GM12878 (cell line): Measurements from ENCODE around the gene YAP1. TPM values are rescaled to one million over a fixed set of nuclear protein-coding genes. Genes with fewer than 3 reads are reported as not detected.
A peak's percentile ranks its signal among the peaks of the same experiment; 100 is the strongest.

Experiments used
- ATAC-seq: fragments of 200-7000 bp; cut with Tn5 transposase; 3 replicates; pipeline ENCODE4 v1.9.1; 2020; ENCODE audit warnings: mild to moderate bottlenecking, moderate library complexity
- BruUV-seq: library from RNA; stranded (reverse); fragments of 400-500 nt; replicated peaks from 2 replicates; lab custom pipeline; 2021; lab: Mats Ljungman, UMichigan
- CTCF ChIA-PET: fragments of 300-600 bp; sonication (Branson Sonifier 250); formaldehyde crosslinking; extraction: SDS; loops from one replicate; lab custom pipeline; 2021; ENCODE audit warnings: inconsistent platforms; lab: Yijun Ruan, JAX
- POLR2A ChIA-PET: fragments of 350-600 bp; formaldehyde crosslinking; extraction: SDS; loops from one replicate; lab custom pipeline; 2021; ENCODE audit warnings: inconsistent platforms; lab: Charles Lee
- RAD21 ChIA-PET: fragments of 300-600 bp; sonication (Branson Sonifier 250); formaldehyde crosslinking; loops from one replicate; lab custom pipeline; 2023; ENCODE audit warnings: antibody characterized with exemption; ENCODE audit not compliant: unreplicated experiment; lab: Charles Lee
- SMC1A ChIA-PET: fragments of 300-600 bp; sonication (Branson Sonifier 250); formaldehyde crosslinking; loops from one replicate; lab custom pipeline; 2023; ENCODE audit not compliant: unreplicated experiment, uncharacterized antibody; lab: Charles Lee
- DNase-seq: peaks from one replicate; pipeline ENCODE4 v3.0.0-alpha.2; 2011; ENCODE audit warnings: low read depth, low spot score
- FAIRE-seq: peaks from 3 replicates; lab custom pipeline; 2011; peaks lifted over from hg19 to GRCh38; lab: Jason Lieb, UNC
- H2AFZ ChIP-seq: 2 replicates; pipeline ENCODE4 v1.6.0; 2011; ENCODE audit warnings: low read depth, low read length, control low read depth; ENCODE audit not compliant: control insufficient read depth
- H3K27ac ChIP-seq: 2 replicates; pipeline ENCODE4 v1.5.1; 2011; ENCODE audit warnings: control low read depth; ENCODE audit not compliant: control insufficient read depth, insufficient read depth
- H3K27me3 ChIP-seq, 2 experiments: replicated peaks in 1 of 2; 2 replicates each; pipeline versions ENCODE4 v1.6.0 to v1.6.1; 2011; ENCODE audit warnings: low read length in 1 of 2; ENCODE audit not compliant: control insufficient read depth in 2 of 2, insufficient read depth in 2 of 2
- H3K36me3 ChIP-seq, 2 experiments: 2 replicates each; pipeline ENCODE4 v1.5.1; 2011; ENCODE audit warnings: low read length in 1 of 2; ENCODE audit not compliant: control insufficient read depth in 2 of 2, insufficient read depth in 2 of 2
- H3K4me1 ChIP-seq: 2 replicates; pipeline ENCODE4 v1.6.1; 2011; ENCODE audit warnings: mild to moderate bottlenecking, low read length, moderate library complexity, mixed read lengths; ENCODE audit not compliant: control insufficient read depth, insufficient read depth
- H3K4me2 ChIP-seq: 2 replicates; pipeline ENCODE4 v1.6.0; 2011; ENCODE audit warnings: control low read depth; ENCODE audit not compliant: control insufficient read depth, insufficient read depth
- H3K4me3 ChIP-seq: fragments of 200-600 bp; sonication (generic); 2 replicates; pipeline ENCODE4 v1.5.1; 2016
- H3K79me2 ChIP-seq: 2 replicates; pipeline ENCODE4 v1.6.0; 2011; ENCODE audit warnings: low read length; ENCODE audit not compliant: control insufficient read depth, insufficient read depth
- H3K9ac ChIP-seq: 2 replicates; pipeline ENCODE4 v1.8.0; 2011; ENCODE audit warnings: low read length, control low read depth, mixed read lengths; ENCODE audit not compliant: control insufficient read depth, insufficient read depth
- H3K9me3 ChIP-seq: replicated peaks from 3 replicates; pipeline ENCODE4 v1.5.1; 2011; ENCODE audit warnings: mild to moderate bottlenecking, low read length; ENCODE audit not compliant: control insufficient read depth, insufficient read depth
- H4K20me1 ChIP-seq: 2 replicates; pipeline ENCODE4 v1.6.0; 2011; ENCODE audit not compliant: control insufficient read depth, insufficient read depth
- BCLAF1 ChIP-seq: fragments of 450-650 bp; IDR thresholded peaks from 2 replicates; pipeline ENCODE4 v1.6.1; 2017; ENCODE audit warnings: antibody characterized with exemption, mild to moderate bottlenecking, moderate library complexity
- CBFB ChIP-seq: IDR thresholded peaks from 2 replicates; pipeline ENCODE4 v1.6.1; 2016; ENCODE audit warnings: antibody characterized with exemption, low read depth
- CHD4 ChIP-seq: fragments of 200-600 bp; sonication (generic); IDR thresholded peaks from 2 replicates; pipeline ENCODE4 v1.6.1; 2016; ENCODE audit warnings: mild to moderate bottlenecking
- E2F4 ChIP-seq: IDR thresholded peaks from 2 replicates; pipeline ENCODE4 v1.6.1; 2012; ENCODE audit warnings: low read depth, low read length, improper control_type of control experiment
- KLF5 ChIP-seq: fragments of 450-650 bp; IDR thresholded peaks from 2 replicates; pipeline ENCODE4 v1.6.1; 2014; ENCODE audit warnings: mild to moderate bottlenecking; ENCODE audit not compliant: partially characterized antibody
- NR2C2 ChIP-seq: IDR thresholded peaks from 2 replicates; pipeline ENCODE4 v1.6.1; 2011; ENCODE audit warnings: borderline replicate concordance, low read depth; ENCODE audit not compliant: control insufficient read depth, insufficient read length
- NR2F1 ChIP-seq: fragments of 450-650 bp; conservative IDR thresholded peaks from 2 replicates; pipeline ENCODE4 v1.6.1; 2017; ENCODE audit warnings: mild to moderate bottlenecking
- SMC3 ChIP-seq: IDR thresholded peaks from 2 replicates; pipeline ENCODE4 v1.6.1; 2011; ENCODE audit warnings: low read length, improper control_type of control experiment, borderline replicate concordance
- TCF3 ChIP-seq: IDR thresholded peaks from 2 replicates; pipeline ENCODE4 v1.6.1; 2012; ENCODE audit warnings: low read depth, mild to moderate bottlenecking, low read length, borderline replicate concordance; ENCODE audit not compliant: insufficient read depth
- ZNF24 ChIP-seq: fragments of 450-650 bp; IDR thresholded peaks from 2 replicates; pipeline ENCODE4 v1.6.1; 2017; ENCODE audit warnings: antibody characterized with exemption, mild to moderate bottlenecking
- WGBS: methylation state at CpG from one replicate; pipeline ENCODE4 v1.1.6; 2016; ENCODE audit warnings: low lambda C conversion rate; ENCODE audit not compliant: insufficient replicate concordance, insufficient coverage; ENCODE audit errors: missing lambda C conversion rate; 5-methylcytosine and 5-hydroxymethylcytosine counted together
- in situ Hi-C: fragments of 300-500 bp; cut with MboI; formaldehyde crosslinking; loops from 9 replicates; pipeline ENCODE4 v1.14.3; 2018; ENCODE audit warnings: mixed read lengths
- intact Hi-C: fragments of 100-400 bp; cut with micrococcal nuclease; formaldehyde crosslinking; loops from one replicate; pipeline ENCODE4 v1.14.2; 2022; ENCODE audit not compliant: unreplicated experiment
- polyA plus RNA-seq, 11 experiments: library from polyadenylated mRNA; depleted of rRNA in 4 of 11; unstranded in 6 of 11; stranded (reverse) in 5 of 11; fragments of >200 nt; fragmentation: Nextera tagmentation in 4 of 11; fragmentation: Illumina TruSeq in 1 of 11; extraction: Ambion mirVana in 4 of 11; extraction: Trizol in 1 of 11; gene quantifications; 1 replicate in 1 of 11; 2 replicates in 10 of 11; pipeline versions ENCODE4 v1.2.1 to v1.2.3, GENCODE V29; 2011 to 2016; ENCODE audit warnings: inconsistent platforms in 2 of 11, missing spikeins in 2 of 11, low read depth in 1 of 11
- total RNA-seq, 4 experiments: library from RNA; depleted of rRNA in 3 of 4; stranded (reverse); fragments of >200 nt in 3 of 4; fragmentation: Illumina TruSeq in 1 of 4; extraction: Trizol in 1 of 4; gene quantifications; 2 replicates each; pipeline versions ENCODE4 v1.2.1 to v1.2.3, GENCODE V29; 2013 to 2021
- TF ChIP-seq, protein P1 (sequence below), 3 experiments: IDR thresholded peaks in 2 of 3; conservative IDR thresholded peaks in 1 of 3; 2 replicates each; pipeline ENCODE4 v1.5.1; 2011; ENCODE audit warnings: low read depth in 3 of 3, low read length in 3 of 3, mild to moderate bottlenecking in 3 of 3, control low read depth in 2 of 3, moderate library complexity in 2 of 3, inconsistent platforms in 1 of 3, mixed read lengths in 1 of 3; ENCODE audit not compliant: control insufficient read depth in 2 of 3, insufficient read depth in 1 of 3; ENCODE audit errors: extremely low read depth in 1 of 3

The YAP1 gene
- total and polyA plus RNA-seq, 10 of the 15 experiments (the other 5 are each of a cell fraction or from before 2014, with no cell fraction given): 0.03 to 0.33 (median 0.10) TPM; not detected in 6

DNA sequence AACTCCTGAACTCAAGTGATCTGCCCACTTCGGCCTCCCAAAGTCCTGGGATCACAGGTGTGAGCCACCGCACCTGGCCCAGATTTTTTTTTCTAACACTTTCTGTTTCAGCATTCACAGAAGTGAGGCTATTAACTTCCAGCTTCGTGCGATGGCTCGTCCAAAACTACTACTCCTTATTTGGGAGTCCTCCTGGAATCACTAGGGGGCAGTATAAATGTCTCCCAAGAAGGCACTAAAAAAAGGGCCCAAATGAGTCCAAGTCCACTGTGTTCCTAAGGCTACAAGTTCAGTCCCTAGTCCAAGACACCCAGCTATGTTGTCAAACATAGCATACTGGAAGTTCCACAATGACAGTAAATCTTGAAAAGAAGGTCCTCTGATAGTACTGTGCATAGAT, 143.8 kb downstream of the YAP1 start:
- no peak for FAIRE-seq
- POLR2A ChIA-PET: no interaction called here
- Histone ChIP-seq H3K27me3 (no peaks in the 10 kb centered on the region), H3K4me3 (no peak overlapping the region), H3K9ac (no peak overlapping the region), H3K36me3 (no peaks in the 10 kb centered on the region), H2AFZ (no peak overlapping the region), H3K27ac (no peak overlapping the region), H3K79me2 (no peaks in the 10 kb centered on the region), H3K4me2 (no peak overlapping the region), H3K9me3 (no peaks in the 10 kb centered on the region), H4K20me1 (no peaks in the 10 kb centered on the region), H3K4me1 (no peaks in the 10 kb centered on the region)
- intact Hi-C loops: no loop called here
- CTCF ChIA-PET: interaction anchor here (0.7 to 0.9 kb wide), 3 partner anchors 10 to 253 kb away, joined by 3 read pairs; no protein-coding TSS in a partner anchor
- DNase-seq: no peak
- no TSS peak for BruUV-seq
- in situ Hi-C loops: no loop called here
- RAD21 ChIA-PET: no interaction called here
- SMC1A ChIA-PET: interaction anchor here (1.5 kb wide), 1 partner anchor 14 kb away, joined by 6 read pairs; no protein-coding TSS in a partner anchor
- 82% methylated on average over 5 of the region's 5 CpGs for WGBS
- 0 out of 3 replicates have a peak, but pooled peaks have one; percentile 21 for ATAC-seq
- TF ChIP-seq, protein P1, sequence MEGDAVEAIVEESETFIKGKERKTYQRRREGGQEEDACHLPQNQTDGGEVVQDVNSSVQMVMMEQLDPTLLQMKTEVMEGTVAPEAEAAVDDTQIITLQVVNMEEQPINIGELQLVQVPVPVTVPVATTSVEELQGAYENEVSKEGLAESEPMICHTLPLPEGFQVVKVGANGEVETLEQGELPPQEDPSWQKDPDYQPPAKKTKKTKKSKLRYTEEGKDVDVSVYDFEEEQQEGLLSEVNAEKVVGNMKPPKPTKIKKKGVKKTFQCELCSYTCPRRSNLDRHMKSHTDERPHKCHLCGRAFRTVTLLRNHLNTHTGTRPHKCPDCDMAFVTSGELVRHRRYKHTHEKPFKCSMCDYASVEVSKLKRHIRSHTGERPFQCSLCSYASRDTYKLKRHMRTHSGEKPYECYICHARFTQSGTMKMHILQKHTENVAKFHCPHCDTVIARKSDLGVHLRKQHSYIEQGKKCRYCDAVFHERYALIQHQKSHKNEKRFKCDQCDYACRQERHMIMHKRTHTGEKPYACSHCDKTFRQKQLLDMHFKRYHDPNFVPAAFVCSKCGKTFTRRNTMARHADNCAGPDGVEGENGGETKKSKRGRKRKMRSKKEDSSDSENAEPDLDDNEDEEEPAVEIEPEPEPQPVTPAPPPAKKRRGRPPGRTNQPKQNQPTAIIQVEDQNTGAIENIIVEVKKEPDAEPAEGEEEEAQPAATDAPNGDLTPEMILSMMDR (IDR thresholded peaks at IDR 0.05 in 2 of 3, conservative IDR thresholded peaks at IDR 0.05 in 1 of 3; ENCODE audit: control insufficient read depth in 2 of 3, extremely low read depth in 1 of 3, insufficient read depth in 1 of 3, low read depth in 3 of 3, low read length in 3 of 3): peak; percentile 17 to 31 (median 28); a peak in 3 of 6 replicates
- no peak for TF ChIP-seq ZNF24

DNA sequence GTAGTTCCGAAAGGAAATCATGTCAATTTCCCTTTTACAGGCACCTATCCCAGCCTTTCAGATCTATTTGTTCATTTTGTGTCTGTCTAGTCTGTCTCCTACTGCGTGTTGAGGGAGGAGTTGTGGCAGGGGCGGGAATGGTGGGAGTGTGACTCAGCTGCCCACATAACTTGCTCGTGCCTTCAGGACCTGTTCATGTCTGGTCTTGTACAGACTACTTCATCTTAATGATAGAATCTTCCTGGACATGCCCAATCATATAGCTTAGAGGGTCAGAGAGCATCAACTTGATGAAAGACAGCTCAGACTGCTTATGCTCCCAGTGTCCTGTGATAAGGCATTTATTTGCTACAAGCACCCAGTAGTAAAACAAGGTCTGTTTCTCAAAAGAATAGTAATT, 146.0 kb downstream of the YAP1 start:
- Histone ChIP-seq H3K4me2 (no peak overlapping the region), H3K4me3 (no peak overlapping the region), H3K27me3 (peaks cover 0 to 3% of the 10 kb centered on the region in 2 experiments; a peak in 1 of 4 replicates), H3K36me3 (no peaks in the 10 kb centered on the region), H3K27ac (no peak overlapping the region), H2AFZ (no peak overlapping the region), H3K9ac (no peak overlapping the region), H3K79me2 (no peaks in the 10 kb centered on the region), H4K20me1 (no peaks in the 10 kb centered on the region), H3K9me3 (no peaks in the 10 kb centered on the region), H3K4me1 (no peaks in the 10 kb centered on the region)
- 20% methylated on average over 4 of the region's 4 CpGs for WGBS
- POLR2A ChIA-PET: no interaction called here
- RAD21 ChIA-PET: no interaction called here
- intact Hi-C loops: no loop called here
- in situ Hi-C loops: no loop called here
- DNase-seq (no peak), ATAC-seq (peak; percentile 37), FAIRE-seq (no peak)
- CTCF ChIA-PET: interaction anchor here (1.7 kb wide), 1 partner anchor 357 kb away, joined by 5 read pairs; no protein-coding TSS in a partner anchor
- BruUV-seq: no TSS peak
- SMC1A ChIA-PET: interaction anchor here (1.1 to 1.2 kb wide), 2 partner anchors 13 to 408 kb away, joined by 3 read pairs; no protein-coding TSS in a partner anchor
- TF ChIP-seq TCF3: no peak
- TF ChIP-seq NR2C2: no peak
- no peak for TF ChIP-seq NR2F1
- TF ChIP-seq KLF5: no peak
- no peak for TF ChIP-seq E2F4
- TF ChIP-seq BCLAF1: no peak
- no peak for TF ChIP-seq SMC3
- no peak for TF ChIP-seq CHD4
- no peak for TF ChIP-seq CBFB
